WTC11 (cell line): ENCODE data around the gene SPOPL. TPM values are rescaled to one million over a fixed set of nuclear protein-coding genes. Genes with fewer than 3 reads are reported as not detected.

Source experiments
- ATAC-seq: fragments of 200-7000 bp; cut with Tn5 transposase; 2 replicates; pipeline ENCODE4 v1.10.0; 2021; ENCODE audit warnings: mild to moderate bottlenecking, moderate library complexity
- CTCF ChIA-PET: fragments of 300-600 bp; sonication (Branson Sonifier 250); formaldehyde crosslinking; loops from one replicate; lab custom pipeline; 2021; ENCODE audit warnings: antibody characterized with exemption; lab: Charles Lee
- POLR2A ChIA-PET: fragments of 350-600 bp; sonication (Branson Sonifier 250); formaldehyde crosslinking; loops from one replicate; lab custom pipeline; 2021; ENCODE audit warnings: antibody characterized with exemption; lab: Charles Lee
- DNase-seq: peaks from one replicate; pipeline ENCODE4 v3.0.0; 2021; ENCODE audit warnings: low spot score
- H3K27ac Mint-ChIP-seq: 2 replicates; pipeline ENCODE4 v1.8.0; 2021; ENCODE audit warnings: mixed read lengths
- H3K27me3 Mint-ChIP-seq: 2 replicates; pipeline ENCODE4 v1.8.0; 2021; ENCODE audit warnings: low read depth, mild to moderate bottlenecking, moderate library complexity, mixed read lengths
- H3K36me3 Mint-ChIP-seq: 2 replicates; pipeline ENCODE4 v1.8.0; 2021; ENCODE audit warnings: mixed read lengths
- H3K4me1 Mint-ChIP-seq: 2 replicates; pipeline ENCODE4 v1.8.0; 2022; ENCODE audit warnings: mixed read lengths
- H3K4me3 Mint-ChIP-seq: 2 replicates; pipeline ENCODE4 v1.8.0; 2021; ENCODE audit warnings: mild to moderate bottlenecking, moderate library complexity, mixed read lengths
- H3K9me3 Mint-ChIP-seq: 2 replicates; pipeline ENCODE4 v1.8.0; 2021; ENCODE audit warnings: mixed read lengths
- ELF4 ChIP-seq: sonication (generic); formaldehyde crosslinking; IDR thresholded peaks from 2 replicates; pipeline ENCODE4 v1.8.1; 2022; ENCODE audit warnings: low read depth, mild to moderate bottlenecking, moderate library complexity, missing genetic modification reagents
- ESRRA ChIP-seq: sonication (generic); formaldehyde crosslinking; IDR thresholded peaks from 2 replicates; pipeline ENCODE4 v1.8.1; 2022; ENCODE audit warnings: mild to moderate bottlenecking, missing genetic modification reagents, borderline replicate concordance
- GABPB1 ChIP-seq: sonication (generic); formaldehyde crosslinking; IDR thresholded peaks from 2 replicates; pipeline ENCODE4 v1.8.1; 2023; ENCODE audit warnings: mild to moderate bottlenecking, missing genetic modification reagents
- KAT7 ChIP-seq: sonication (generic); formaldehyde crosslinking; IDR thresholded peaks from 2 replicates; pipeline ENCODE4 v1.8.1; 2023; ENCODE audit warnings: missing genetic modification reagents, mild to moderate bottlenecking, borderline replicate concordance
- total RNA-seq: library from RNA; stranded (reverse); gene quantifications from 3 replicates; pipeline ENCODE4 v1.2.3, GENCODE V29; 2021
- TF ChIP-seq, protein P1 (sequence below): fragments of 200-600 bp; IDR thresholded peaks from 2 replicates; pipeline ENCODE4 v1.8.0; 2022; ENCODE audit warnings: antibody characterized with exemption
- TF ChIP-seq, protein P2 (sequence below): sonication (generic); formaldehyde crosslinking; IDR thresholded peaks from 2 replicates; pipeline ENCODE4 v1.8.0; 2022; ENCODE audit warnings: mild to moderate bottlenecking, missing genetic modification reagents
- TF ChIP-seq, protein P3 (sequence below): sonication (generic); formaldehyde crosslinking; IDR thresholded peaks from 2 replicates; pipeline ENCODE4 v1.8.1; 2023; ENCODE audit warnings: mild to moderate bottlenecking, missing genetic modification reagents, borderline replicate concordance
- TF ChIP-seq, protein P4 (sequence below): sonication (generic); formaldehyde crosslinking; IDR thresholded peaks from 2 replicates; pipeline ENCODE4 v1.8.1; 2023; ENCODE audit warnings: mild to moderate bottlenecking, missing genetic modification reagents, moderate library complexity
- TF ChIP-seq, protein P5 (sequence below): sonication (generic); formaldehyde crosslinking; IDR thresholded peaks from 2 replicates; pipeline ENCODE4 v1.8.0; 2022; ENCODE audit warnings: mild to moderate bottlenecking, missing genetic modification reagents
- TF ChIP-seq, protein P6 (sequence below): sonication (generic); formaldehyde crosslinking; conservative IDR thresholded peaks from 2 replicates; pipeline ENCODE4 v1.8.1; 2022; ENCODE audit warnings: mild to moderate bottlenecking, missing genetic modification reagents
- TF ChIP-seq, protein P7 (sequence below): sonication (generic); formaldehyde crosslinking; IDR thresholded peaks from 2 replicates; pipeline ENCODE4 v1.8.1; 2023; ENCODE audit warnings: mild to moderate bottlenecking, missing genetic modification reagents

SPOPL gene
- total RNA-seq, 1 experiment from 2014 or later: 13.3 TPM

DNA sequence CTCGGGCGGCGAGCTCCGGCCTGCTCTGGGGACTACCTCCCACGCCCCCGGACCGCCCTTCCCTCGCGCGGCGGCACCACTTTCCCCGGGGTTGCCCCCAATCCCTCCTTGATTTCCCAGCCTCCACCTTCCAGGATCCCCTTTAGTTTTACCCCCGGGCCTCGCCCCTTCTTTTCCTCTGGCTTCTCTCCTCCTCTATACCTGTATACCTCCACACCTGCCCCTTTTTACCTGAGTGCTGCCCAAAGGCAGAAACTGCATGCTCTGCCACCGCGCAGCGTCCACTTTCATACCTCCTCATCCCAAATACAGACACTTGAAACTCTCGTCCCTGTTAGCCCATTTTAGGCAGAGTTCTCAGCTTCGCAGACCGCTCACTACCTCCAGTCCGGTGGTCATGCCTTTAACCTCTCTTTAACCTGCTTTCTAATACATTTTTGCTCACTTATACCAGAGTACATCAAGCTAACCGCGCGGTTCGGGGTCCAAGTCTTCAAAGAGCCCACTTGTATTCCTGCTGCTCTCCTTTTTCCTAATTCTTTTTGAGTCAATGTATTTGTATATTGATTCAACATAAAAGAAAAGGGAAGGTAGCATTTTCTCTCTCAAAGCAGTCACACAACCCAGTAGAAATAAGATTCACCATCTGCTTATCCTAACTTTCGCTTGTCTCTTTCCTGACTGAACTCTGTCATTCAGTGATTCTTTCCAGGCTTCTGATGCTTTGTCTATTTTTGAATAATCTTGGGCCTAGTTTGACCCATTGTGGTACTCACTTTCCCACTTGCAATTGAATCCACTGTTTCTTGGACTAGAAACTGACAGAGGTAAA lies 901 bp downstream of the SPOPL start (continued):
- TF ChIP-seq, protein P1, sequence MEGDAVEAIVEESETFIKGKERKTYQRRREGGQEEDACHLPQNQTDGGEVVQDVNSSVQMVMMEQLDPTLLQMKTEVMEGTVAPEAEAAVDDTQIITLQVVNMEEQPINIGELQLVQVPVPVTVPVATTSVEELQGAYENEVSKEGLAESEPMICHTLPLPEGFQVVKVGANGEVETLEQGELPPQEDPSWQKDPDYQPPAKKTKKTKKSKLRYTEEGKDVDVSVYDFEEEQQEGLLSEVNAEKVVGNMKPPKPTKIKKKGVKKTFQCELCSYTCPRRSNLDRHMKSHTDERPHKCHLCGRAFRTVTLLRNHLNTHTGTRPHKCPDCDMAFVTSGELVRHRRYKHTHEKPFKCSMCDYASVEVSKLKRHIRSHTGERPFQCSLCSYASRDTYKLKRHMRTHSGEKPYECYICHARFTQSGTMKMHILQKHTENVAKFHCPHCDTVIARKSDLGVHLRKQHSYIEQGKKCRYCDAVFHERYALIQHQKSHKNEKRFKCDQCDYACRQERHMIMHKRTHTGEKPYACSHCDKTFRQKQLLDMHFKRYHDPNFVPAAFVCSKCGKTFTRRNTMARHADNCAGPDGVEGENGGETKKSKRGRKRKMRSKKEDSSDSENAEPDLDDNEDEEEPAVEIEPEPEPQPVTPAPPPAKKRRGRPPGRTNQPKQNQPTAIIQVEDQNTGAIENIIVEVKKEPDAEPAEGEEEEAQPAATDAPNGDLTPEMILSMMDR: no peak
- TF ChIP-seq, protein P2, sequence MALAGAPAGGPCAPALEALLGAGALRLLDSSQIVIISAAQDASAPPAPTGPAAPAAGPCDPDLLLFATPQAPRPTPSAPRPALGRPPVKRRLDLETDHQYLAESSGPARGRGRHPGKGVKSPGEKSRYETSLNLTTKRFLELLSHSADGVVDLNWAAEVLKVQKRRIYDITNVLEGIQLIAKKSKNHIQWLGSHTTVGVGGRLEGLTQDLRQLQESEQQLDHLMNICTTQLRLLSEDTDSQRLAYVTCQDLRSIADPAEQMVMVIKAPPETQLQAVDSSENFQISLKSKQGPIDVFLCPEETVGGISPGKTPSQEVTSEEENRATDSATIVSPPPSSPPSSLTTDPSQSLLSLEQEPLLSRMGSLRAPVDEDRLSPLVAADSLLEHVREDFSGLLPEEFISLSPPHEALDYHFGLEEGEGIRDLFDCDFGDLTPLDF (CRISPR knock-in tag): no peak
- TF ChIP-seq KAT7: no peak
- TF ChIP-seq, protein P3, sequence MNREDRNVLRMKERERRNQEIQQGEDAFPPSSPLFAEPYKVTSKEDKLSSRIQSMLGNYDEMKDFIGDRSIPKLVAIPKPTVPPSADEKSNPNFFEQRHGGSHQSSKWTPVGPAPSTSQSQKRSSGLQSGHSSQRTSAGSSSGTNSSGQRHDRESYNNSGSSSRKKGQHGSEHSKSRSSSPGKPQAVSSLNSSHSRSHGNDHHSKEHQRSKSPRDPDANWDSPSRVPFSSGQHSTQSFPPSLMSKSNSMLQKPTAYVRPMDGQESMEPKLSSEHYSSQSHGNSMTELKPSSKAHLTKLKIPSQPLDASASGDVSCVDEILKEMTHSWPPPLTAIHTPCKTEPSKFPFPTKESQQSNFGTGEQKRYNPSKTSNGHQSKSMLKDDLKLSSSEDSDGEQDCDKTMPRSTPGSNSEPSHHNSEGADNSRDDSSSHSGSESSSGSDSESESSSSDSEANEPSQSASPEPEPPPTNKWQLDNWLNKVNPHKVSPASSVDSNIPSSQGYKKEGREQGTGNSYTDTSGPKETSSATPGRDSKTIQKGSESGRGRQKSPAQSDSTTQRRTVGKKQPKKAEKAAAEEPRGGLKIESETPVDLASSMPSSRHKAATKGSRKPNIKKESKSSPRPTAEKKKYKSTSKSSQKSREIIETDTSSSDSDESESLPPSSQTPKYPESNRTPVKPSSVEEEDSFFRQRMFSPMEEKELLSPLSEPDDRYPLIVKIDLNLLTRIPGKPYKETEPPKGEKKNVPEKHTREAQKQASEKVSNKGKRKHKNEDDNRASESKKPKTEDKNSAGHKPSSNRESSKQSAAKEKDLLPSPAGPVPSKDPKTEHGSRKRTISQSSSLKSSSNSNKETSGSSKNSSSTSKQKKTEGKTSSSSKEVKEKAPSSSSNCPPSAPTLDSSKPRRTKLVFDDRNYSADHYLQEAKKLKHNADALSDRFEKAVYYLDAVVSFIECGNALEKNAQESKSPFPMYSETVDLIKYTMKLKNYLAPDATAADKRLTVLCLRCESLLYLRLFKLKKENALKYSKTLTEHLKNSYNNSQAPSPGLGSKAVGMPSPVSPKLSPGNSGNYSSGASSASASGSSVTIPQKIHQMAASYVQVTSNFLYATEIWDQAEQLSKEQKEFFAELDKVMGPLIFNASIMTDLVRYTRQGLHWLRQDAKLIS (CRISPR knock-in tag): no peak
- TF ChIP-seq, protein P4, sequence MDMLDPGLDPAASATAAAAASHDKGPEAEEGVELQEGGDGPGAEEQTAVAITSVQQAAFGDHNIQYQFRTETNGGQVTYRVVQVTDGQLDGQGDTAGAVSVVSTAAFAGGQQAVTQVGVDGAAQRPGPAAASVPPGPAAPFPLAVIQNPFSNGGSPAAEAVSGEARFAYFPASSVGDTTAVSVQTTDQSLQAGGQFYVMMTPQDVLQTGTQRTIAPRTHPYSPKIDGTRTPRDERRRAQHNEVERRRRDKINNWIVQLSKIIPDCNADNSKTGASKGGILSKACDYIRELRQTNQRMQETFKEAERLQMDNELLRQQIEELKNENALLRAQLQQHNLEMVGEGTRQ: no peak
- TF ChIP-seq, protein P5, sequence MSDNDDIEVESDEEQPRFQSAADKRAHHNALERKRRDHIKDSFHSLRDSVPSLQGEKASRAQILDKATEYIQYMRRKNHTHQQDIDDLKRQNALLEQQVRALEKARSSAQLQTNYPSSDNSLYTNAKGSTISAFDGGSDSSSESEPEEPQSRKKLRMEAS (CRISPR knock-in tag): no peak

DNA sequence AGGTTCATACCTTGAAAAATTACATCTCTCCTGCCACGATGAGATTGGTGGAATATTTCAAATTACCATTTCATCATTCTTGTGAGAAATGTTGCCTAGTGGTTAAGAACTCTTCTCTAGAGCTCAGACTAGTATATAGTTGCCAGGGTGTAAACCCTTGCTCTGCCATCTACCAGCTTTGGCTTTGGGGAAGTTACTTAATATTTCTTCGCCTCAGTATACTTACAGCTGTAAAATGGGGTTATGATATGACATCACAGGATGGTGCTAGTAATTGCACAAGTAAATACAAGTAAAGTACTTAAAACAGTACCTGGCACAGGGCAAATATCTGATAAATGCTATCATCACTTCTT lies 1.5 kb downstream of the SPOPL start:
- POLR2A ChIA-PET: no interaction called here
- TF ChIP-seq, protein P6, sequence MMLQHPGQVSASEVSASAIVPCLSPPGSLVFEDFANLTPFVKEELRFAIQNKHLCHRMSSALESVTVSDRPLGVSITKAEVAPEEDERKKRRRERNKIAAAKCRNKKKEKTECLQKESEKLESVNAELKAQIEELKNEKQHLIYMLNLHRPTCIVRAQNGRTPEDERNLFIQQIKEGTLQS (CRISPR knock-in tag): no peak
- TF ChIP-seq ELF4 (CRISPR knock-in tag) (no peak), ESRRA (CRISPR knock-in tag) (no peak), GABPB1 (CRISPR knock-in tag) (no peak)
- TF ChIP-seq, protein P7, sequence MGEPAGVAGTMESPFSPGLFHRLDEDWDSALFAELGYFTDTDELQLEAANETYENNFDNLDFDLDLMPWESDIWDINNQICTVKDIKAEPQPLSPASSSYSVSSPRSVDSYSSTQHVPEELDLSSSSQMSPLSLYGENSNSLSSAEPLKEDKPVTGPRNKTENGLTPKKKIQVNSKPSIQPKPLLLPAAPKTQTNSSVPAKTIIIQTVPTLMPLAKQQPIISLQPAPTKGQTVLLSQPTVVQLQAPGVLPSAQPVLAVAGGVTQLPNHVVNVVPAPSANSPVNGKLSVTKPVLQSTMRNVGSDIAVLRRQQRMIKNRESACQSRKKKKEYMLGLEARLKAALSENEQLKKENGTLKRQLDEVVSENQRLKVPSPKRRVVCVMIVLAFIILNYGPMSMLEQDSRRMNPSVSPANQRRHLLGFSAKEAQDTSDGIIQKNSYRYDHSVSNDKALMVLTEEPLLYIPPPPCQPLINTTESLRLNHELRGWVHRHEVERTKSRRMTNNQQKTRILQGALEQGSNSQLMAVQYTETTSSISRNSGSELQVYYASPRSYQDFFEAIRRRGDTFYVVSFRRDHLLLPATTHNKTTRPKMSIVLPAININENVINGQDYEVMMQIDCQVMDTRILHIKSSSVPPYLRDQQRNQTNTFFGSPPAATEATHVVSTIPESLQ (CRISPR knock-in tag): no peak
- TF ChIP-seq, all 79 proteins: peak for 0
- H3K27me3 Mint-ChIP-seq: no peaks in the 10 kb centered on the region

More for the DNA sequence above, 1.5 kb downstream of the SPOPL start:
- no peak overlapping the region; the same call in 1 of the 2 replicates for H3K27ac Mint-ChIP-seq
- DNase-seq (no peak), ATAC-seq (no peak)
- no peaks in the 10 kb centered on the region for H3K36me3 Mint-ChIP-seq
- CTCF ChIA-PET: interaction anchor here (0.7 kb wide), 1 partner anchor 16 kb away, joined by 4 read pairs; no protein-coding TSS in a partner anchor
- H3K9me3 Mint-ChIP-seq: no peaks in the 10 kb centered on the region
- peak overlapping the region; percentile 95 for H3K4me3 Mint-ChIP-seq
- H3K4me1 Mint-ChIP-seq: peaks cover 45% of the 10 kb centered on the region
